ENCODE data around the gene CSF3.

DNA sequence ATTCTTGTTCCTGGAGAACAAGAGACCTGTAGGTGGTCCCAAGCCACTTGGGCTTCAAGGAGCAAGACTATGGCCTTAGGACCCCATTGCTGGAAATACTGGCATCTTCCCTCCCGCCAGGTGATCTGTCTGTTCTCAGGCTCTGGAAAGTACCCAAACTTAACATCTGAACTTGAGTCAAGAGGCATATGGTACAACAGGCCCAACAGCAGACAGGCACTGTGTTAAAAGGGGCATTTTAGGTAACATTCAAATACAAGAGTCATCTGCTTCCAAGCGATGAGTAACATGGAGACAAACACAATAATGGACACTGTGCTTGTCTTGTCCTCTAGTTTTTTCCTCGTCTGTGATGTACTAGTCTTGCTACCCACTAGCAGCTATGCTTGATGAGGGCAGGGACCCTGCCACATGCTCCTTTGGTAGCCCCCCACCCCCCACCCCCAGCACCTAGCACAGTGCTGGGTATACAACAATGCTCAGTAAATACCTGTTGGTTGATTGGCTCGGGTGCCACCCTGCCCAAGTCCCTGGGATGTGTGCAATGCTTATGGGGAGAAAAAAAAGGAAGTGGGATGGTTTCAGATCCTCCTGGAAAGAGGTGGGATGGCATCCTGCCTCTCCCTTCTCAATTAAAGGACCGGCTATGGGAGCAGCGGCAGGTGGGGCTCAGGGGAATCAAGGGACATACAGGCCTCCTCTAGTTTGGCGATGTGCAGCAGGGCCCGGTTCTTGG lies 19.4 kb downstream of the CSF3 start:
- no peak for TF ChIP-seq CTCF (IDR thresholded peaks at IDR 0.05 in 2 of 3, conservative IDR thresholded peaks at IDR 0.05 in 1 of 3; ENCODE audit: borderline replicate concordance in 1 of 3, insufficient read depth in 1 of 3, low read depth in 2 of 3, low read length in 2 of 3)
- no peak for TF ChIP-seq POLR2A (IDR thresholded peaks at IDR 0.05; ENCODE audit: borderline replicate concordance, extremely low read depth, insufficient read depth, insufficient read length)
- TF ChIP-seq SIN3A (IDR thresholded peaks at IDR 0.05; ENCODE audit: low read depth): no peak
- no peak for TF ChIP-seq ZNF274 (IDR thresholded peaks at IDR 0.05; ENCODE audit: low read depth, low read length)
- no peak for TF ChIP-seq EZH2 (IDR thresholded peaks at IDR 0.05)
- TF ChIP-seq FOSL1 (IDR thresholded peaks at IDR 0.05; ENCODE audit: low read depth): no peak
- TF ChIP-seq, protein P1, sequence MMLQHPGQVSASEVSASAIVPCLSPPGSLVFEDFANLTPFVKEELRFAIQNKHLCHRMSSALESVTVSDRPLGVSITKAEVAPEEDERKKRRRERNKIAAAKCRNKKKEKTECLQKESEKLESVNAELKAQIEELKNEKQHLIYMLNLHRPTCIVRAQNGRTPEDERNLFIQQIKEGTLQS (IDR thresholded peaks at IDR 0.05): no peak
- TF ChIP-seq EGR1 (IDR thresholded peaks at IDR 0.05; ENCODE audit: low read depth): no peak
- TF ChIP-seq, protein P2, sequence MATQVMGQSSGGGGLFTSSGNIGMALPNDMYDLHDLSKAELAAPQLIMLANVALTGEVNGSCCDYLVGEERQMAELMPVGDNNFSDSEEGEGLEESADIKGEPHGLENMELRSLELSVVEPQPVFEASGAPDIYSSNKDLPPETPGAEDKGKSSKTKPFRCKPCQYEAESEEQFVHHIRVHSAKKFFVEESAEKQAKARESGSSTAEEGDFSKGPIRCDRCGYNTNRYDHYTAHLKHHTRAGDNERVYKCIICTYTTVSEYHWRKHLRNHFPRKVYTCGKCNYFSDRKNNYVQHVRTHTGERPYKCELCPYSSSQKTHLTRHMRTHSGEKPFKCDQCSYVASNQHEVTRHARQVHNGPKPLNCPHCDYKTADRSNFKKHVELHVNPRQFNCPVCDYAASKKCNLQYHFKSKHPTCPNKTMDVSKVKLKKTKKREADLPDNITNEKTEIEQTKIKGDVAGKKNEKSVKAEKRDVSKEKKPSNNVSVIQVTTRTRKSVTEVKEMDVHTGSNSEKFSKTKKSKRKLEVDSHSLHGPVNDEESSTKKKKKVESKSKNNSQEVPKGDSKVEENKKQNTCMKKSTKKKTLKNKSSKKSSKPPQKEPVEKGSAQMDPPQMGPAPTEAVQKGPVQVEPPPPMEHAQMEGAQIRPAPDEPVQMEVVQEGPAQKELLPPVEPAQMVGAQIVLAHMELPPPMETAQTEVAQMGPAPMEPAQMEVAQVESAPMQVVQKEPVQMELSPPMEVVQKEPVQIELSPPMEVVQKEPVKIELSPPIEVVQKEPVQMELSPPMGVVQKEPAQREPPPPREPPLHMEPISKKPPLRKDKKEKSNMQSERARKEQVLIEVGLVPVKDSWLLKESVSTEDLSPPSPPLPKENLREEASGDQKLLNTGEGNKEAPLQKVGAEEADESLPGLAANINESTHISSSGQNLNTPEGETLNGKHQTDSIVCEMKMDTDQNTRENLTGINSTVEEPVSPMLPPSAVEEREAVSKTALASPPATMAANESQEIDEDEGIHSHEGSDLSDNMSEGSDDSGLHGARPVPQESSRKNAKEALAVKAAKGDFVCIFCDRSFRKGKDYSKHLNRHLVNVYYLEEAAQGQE (IDR thresholded peaks at IDR 0.05; ENCODE audit: low read depth): no peak
- no peak for TF ChIP-seq EZH2phosphoT487 (IDR thresholded peaks at IDR 0.05; ENCODE audit: borderline replicate concordance)

All from HCT116 (cell line).